GM18873 (cell line): ENCODE measurements around the gene FMR1NB.

ENCODE experiments used
- ATAC-seq: cut with Tn5 transposase; IDR thresholded peaks from one replicate; pipeline ENCODE4 v1.9.1; 2021; ENCODE audit warnings: mild to moderate bottlenecking, moderate library complexity, moderate number of reproducible peaks; ENCODE audit not compliant: unreplicated experiment, low FRiP score

Gene FMR1NB

GRCh38 chrX:147981038-147981752 is at the start of gene FMR1NB:
Gene FMR1NB, plus strand, starts transcription at chrX:147981337. Its CDS starts 66 bp downstream, at chrX:147981403.
- ATAC-seq, result no peak

GRCh38 chrX:147933815-147934214 is 47.3 kb upstream of the FMR1NB start:
- no peak for ATAC-seq

- no peak for ATAC-seq
Measured at GRCh38 chrX:147935156-147935758, 45.9 kb upstream of the FMR1NB start.

- ATAC-seq, result no peak
Measured at GRCh38 chrX:147945286-147945685, 35.9 kb upstream of the FMR1NB start.

GRCh38 chrX:147948531-147948930 is 32.6 kb upstream of the FMR1NB start:
- ATAC-seq, result no peak

GRCh38 chrX:147950352-147950751 is 30.8 kb upstream of the FMR1NB start:
- ATAC-seq, result no peak

GRCh38 chrX:147953976-147954375 is 27.2 kb upstream of the FMR1NB start:
- no peak for ATAC-seq

GRCh38 chrX:147957291-147957690 is 23.8 kb upstream of the FMR1NB start:
- ATAC-seq, result no peak

GRCh38 chrX:147958291-147958690 is 22.8 kb upstream of the FMR1NB start:
- no peak for ATAC-seq

- no peak for ATAC-seq
Measured at GRCh38 chrX:147960722-147961121, 20.4 kb upstream of the FMR1NB start.

- ATAC-seq, result no peak
Measured at GRCh38 chrX:147962476-147962875, 18.7 kb upstream of the FMR1NB start.

GRCh38 chrX:147978931-147979330 is 2.2 kb upstream of the FMR1NB start:
- ATAC-seq, result no peak

GRCh38 chrX:148020329-148020728 is 39.2 kb downstream of the FMR1NB start:
- ATAC-seq, result no peak

GRCh38 chrX:148024425-148025148 is 43.5 kb downstream of the FMR1NB start:
- ATAC-seq, result peak; percentile 79

- no peak for ATAC-seq
Measured at GRCh38 chrX:148035380-148035779, 54.2 kb downstream of the FMR1NB start.

GRCh38 chrX:148037020-148037419 is 55.9 kb downstream of the FMR1NB start:
- no peak for ATAC-seq

GRCh38 chrX:148043271-148043855 is 62.2 kb downstream of the FMR1NB start:
- ATAC-seq, result no peak

GRCh38 chrX:148047200-148047599 is 66.1 kb downstream of the FMR1NB start:
- no peak for ATAC-seq

GRCh38 chrX:148049441-148049840 is 68.3 kb downstream of the FMR1NB start:
- ATAC-seq, result no peak

- ATAC-seq, result no peak
Measured at GRCh38 chrX:148051973-148052372, 70.8 kb downstream of the FMR1NB start.

- ATAC-seq, result no peak
Measured at GRCh38 chrX:148067285-148067684, 86.1 kb downstream of the FMR1NB start.
